Measurements from ENCODE around the gene INPPL1.
A peak's percentile ranks its signal among the peaks of the same experiment; 100 is the strongest.

INPPL1 gene

GRCh38 chr11:72217841-72218240 is 6.7 kb upstream of the INPPL1 start:
- DNase-seq = no peak

GRCh38 chr11:72218251-72218745 is 6.3 kb upstream of the INPPL1 start:
- no peak for DNase-seq

- DNase-seq = no peak
Observed at GRCh38 chr11:72220696-72221363, 3.7 kb upstream of the INPPL1 start.

- no peak for DNase-seq
Observed at GRCh38 chr11:72221386-72222075, 3.0 kb upstream of the INPPL1 start.

GRCh38 chr11:72222106-72222891 is 2.3 kb upstream of the INPPL1 start:
- DNase-seq = no peak

GRCh38 chr11:72222907-72223614 is 1.5 kb upstream of the INPPL1 start:
- peak; percentile 73 to 92 (median 81) for DNase-seq

- DNase-seq = peak in 2 of 4 experiments; percentile 26 to 52
Observed at GRCh38 chr11:72223615-72224563, 678 bp upstream of the INPPL1 start.

- DNase-seq = no peak
Observed at GRCh38 chr11:72225411-72225951, 914 bp downstream of the INPPL1 start.

GRCh38 chr11:72226701-72227100 is 2.1 kb downstream of the INPPL1 start:
- no peak for DNase-seq

- no peak for DNase-seq
Observed at GRCh38 chr11:72227316-72228228, 3.0 kb downstream of the INPPL1 start.

GRCh38 chr11:72228229-72228843 is 3.8 kb downstream of the INPPL1 start:
- no peak for DNase-seq

- no peak for DNase-seq
Observed at GRCh38 chr11:72228844-72229231, 4.3 kb downstream of the INPPL1 start.

- no peak for DNase-seq
Observed at GRCh38 chr11:72229336-72229924, 4.9 kb downstream of the INPPL1 start.

GRCh38 chr11:72229925-72230763 is 5.6 kb downstream of the INPPL1 start:
- no peak for DNase-seq

- DNase-seq = no peak
Observed at GRCh38 chr11:72230764-72231365, 6.3 kb downstream of the INPPL1 start.

GRCh38 chr11:72231396-72232259 is 7.1 kb downstream of the INPPL1 start:
- DNase-seq = no peak
